H4 (cell line): Measurements from ENCODE around the gene TAF1C. TPM values are rescaled to one million over a fixed set of nuclear protein-coding genes. Genes with fewer than 3 reads are reported as not detected.
"Not testable (repeated sequence)": the region's sequence is repeated elsewhere in the genome, so short reads cannot be mapped to it uniquely, and the experiment has no call there.

Experiments
- DNase-seq: peaks from one replicate; pipeline ENCODE4 v3.0.0-alpha.2; 2015; ENCODE audit warnings: low spot score
- total RNA-seq: library from RNA; depleted of rRNA; stranded (reverse); fragments of >200 nt; shearing (Covaris generic); gene quantifications from 2 replicates; pipeline ENCODE4 v1.2.3, GENCODE V29; 2014; rRNA removed

Gene TAF1C
- 8.1 and 18.4 TPM in 2 replicates for total RNA-seq

- DNase-seq = peak; percentile 90
These were observed at the start of gene TAF1C for GRCh38 chr16:84186685-84187437. Gene TAF1C (minus strand): TSS chr16:84187057. CDS start chr16:84184988, 2,069 bp downstream.

DNA sequence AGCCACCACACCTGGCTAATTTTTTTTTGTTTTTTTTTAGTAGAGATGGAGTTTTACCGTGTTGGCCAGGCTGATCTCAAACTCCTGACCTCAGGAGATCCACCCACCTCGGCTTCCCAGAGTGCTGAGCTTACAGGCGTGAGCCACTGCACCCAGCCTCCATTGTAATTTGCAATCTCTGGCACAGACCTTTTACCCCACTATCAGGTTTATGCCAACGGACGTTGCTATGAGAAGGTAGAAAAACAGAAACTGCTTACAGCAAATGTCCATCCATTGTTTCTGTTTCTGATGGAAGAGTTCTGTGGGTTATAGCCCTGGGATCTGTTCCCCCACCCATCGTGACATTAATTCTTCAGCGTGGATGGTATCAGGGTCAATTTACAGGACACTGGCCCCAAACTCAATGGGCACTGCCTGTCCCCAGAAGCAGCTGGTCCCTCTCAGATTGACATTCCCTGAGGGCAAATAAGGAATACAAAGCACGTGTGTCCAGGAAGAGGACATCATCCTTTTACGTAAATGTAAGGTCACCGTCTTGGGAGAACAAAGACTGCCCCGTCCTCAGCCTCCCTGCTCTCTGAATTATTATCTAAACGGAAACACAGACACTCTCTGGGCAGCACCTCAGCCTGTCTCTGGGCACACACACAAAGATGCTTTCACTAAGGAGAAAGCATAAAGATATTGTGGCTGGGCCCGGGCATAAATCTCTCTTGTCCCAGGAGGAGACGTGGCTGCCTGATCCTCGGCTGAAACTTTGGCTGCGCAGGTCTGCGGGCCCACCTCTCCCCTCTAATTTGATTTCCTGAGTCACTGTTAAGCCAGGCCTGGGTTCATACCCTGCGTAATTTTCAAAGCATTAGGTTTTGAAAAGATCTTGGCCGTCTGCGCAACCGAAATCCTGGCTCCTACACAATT lies 47.7 kb upstream of the TAF1C start:
- DNase-seq = no peak

DNA sequence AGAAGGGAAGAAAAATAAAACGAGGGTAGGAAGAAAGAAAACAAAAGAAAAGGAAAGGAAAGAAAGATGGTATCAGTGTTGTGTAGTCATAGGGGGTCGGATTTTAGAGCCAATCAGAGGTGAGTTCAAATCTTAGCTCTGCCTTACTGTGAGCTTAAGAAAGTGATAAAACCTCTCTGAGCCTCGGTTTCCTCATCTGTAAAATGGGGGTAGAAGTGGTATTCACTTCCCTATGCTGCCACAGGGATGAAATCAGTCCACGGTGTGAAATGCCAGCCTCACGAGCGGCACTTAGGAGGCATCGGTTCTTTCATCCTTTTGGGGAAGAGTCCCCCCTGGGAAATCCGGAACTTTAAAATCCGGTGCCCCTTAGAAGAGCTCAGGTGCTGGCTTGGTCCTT lies 46.9 kb upstream of the TAF1C start:
- DNase-seq = no peak

- no peak for DNase-seq
These were observed 46.1 kb upstream of the TAF1C start for GRCh38 chr16:84232969-84233368.

DNA sequence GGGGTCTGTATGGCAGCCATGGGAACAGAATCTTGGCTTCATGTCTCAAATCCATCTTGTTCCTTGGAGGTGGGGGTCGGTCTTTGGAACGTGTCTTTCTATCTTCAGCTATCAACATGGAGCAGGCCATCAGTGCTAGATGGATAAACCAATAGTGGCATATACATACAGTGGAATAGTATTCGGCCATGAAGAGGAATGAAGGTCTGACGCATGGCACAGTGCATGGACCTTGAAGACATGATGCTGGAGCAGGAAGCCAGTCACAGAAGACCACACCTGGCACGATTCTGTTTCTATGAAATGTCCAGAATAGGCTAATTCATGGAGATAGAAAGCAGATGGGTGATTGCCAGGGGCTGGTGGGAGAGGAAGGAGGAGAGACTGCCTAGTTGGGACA lies 45.2 kb upstream of the TAF1C start:
- no peak for DNase-seq

DNA sequence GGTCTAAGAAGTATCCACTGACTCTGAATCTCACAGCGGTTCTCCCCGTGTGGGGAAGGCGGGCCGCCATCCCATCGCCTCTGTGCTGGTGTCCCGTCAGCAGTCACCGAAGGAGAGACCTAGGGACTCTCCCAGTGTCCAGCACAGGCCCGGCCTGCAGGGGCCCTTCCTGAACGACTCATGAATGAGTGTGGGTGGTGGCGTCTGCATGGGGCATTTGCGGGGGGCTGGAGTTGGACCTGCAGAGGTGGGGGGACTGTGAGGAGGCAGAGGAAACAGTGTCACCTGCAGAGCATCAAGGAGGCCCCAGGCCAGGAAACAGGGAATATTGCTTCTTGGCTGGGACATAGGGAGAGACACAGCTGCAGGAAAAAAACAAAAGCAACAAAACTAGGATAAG lies 42.6 kb upstream of the TAF1C start:
- DNase-seq = no peak

DNA sequence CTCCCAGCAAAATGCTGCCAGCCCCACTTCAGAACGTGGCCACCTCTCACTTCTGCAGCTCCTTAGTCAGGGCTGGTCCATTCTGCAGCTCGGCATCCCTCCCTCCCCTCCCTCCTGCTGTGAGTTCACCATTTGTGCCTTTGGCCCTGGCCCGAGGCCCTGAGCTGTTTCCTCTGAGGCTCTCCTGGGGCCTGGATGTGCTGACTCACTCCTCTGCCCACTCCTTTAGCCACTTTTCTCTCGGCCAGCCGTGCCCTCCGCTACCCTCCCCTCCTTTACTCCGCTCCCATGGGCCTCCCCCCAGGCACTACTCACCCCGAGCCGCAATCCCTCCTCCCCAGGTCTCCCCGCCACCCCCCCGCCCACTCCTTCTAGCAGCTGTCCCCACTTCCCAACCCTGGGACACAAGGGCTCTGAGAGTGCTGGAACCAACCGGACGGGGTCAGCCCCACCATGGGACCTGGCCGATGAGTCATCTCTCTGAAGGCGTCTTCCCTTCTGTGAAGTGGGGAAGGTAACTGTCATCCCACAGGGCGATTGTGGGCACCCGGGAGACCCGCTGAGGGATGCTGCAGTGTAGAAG lies 41.5 kb upstream of the TAF1C start:
- DNase-seq = peak; percentile 94

DNA sequence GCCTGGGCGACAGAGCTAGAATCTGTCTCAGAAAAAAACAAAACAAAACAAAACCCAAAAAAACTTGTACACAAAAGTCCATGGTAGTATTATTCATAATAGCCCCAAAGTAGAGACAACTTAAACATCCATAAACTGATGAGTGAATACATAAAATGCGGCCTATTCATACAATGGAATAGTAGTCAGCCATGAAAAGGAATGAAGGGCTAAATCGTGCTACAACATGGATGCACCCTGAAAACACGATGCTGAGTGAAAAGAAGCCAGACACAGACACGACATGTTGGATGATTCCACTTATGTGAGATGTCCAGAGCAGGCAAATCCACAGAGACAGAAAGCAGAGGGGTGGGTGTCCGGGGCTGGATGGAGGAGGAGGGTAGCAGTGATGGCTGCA lies 40.7 kb upstream of the TAF1C start:
- DNase-seq = no peak

DNA sequence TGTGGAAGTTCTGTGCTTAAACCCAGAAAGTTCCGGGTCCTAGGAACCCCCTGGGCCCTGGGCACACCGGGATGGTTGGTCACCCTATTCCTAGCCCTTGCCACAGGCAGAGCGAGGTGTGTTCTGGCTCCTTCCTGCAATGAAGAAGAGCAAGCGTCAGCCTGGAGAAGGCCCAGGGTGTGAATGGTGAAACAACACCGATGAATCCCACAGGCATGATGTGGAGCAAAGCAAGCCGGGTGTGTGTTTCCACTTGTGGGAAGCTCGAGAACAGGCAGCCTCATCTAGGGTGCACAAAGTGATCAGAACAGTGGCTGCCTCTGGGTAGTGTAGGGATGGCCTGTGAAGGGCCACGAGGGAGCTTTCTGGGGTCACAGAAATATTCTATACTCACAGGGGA lies 39.2 kb upstream of the TAF1C start:
- DNase-seq = no peak

GRCh38 chr16:84225571-84225970 lies 38.7 kb upstream of the TAF1C start:
- no peak for DNase-seq

- DNase-seq = no peak
These were observed 38.3 kb upstream of the TAF1C start for GRCh38 chr16:84225126-84225525.

GRCh38 chr16:84224554-84224953 lies 37.7 kb upstream of the TAF1C start:
- DNase-seq = no peak

- no peak for DNase-seq
These were observed 36.6 kb upstream of the TAF1C start for GRCh38 chr16:84223456-84223855.

DNA sequence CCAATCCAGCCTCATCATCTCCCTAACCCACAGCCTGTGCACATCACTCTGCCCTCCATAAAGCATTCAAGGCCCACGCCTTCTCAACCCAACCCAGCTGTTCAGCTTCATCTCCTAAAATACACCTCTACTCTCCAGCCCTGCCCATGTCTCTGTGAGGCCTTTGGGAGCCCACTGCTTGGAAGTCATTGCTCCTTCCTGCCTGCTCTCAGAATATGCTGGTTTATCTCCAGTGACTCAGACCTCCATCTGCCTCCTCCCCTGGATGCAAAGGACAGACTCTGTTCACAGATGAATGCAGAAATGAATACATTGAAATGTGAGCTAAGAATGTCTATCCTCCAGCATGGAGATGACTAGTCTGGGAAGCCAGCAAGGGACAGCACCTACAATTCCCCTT lies 34.0 kb upstream of the TAF1C start:
- no peak for DNase-seq

DNA sequence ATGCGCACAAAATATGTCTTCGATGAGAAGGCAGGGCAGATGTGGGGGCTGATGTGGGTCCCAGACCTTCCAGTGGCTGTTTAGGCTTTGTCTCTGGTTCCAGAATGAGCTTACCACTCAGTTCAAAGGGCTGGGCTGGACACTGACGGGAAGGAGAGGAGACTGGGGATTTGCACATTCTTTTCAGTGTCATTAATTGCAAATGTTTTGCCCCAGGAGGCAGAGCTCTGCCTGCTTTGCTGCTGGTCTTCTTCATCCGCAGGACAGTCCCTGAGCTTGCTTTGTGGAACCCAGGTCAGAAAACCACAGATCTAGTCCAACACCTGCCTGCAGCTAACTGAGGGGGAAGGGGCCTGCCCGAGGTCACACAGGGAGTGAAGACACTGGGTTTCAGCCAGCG lies 32.1 kb upstream of the TAF1C start:
- DNase-seq = no peak

DNA sequence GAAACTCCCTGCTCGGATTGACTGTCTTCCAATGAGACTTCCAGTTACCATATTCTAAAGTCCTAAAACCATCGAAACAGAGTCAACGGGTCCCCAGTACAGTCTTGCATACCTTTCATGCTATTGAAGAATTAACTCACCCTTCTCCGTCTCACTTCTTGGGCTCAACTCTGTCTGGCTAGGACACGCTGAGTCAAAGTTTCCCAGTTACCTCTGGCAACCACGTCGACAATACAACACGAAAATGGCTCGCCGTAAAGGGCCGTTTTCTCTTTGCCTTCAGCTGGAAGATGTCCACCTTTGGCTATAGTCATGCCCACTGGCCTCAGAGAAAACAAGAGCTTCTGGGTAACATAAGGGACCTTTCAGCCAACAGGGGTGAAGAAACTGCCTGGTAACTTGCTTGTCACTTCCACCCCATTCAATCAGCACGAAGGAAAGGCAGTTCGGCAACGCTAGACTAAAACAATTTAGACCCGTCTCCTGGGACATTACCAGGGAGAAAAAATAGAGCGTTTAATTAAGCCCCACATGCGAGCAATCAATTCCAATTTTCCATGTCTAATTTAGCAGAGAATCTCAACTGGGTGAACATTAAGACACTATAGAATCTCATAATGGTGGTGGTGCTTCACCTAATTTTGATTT lies 31.4 kb upstream of the TAF1C start:
- DNase-seq = no peak

DNA sequence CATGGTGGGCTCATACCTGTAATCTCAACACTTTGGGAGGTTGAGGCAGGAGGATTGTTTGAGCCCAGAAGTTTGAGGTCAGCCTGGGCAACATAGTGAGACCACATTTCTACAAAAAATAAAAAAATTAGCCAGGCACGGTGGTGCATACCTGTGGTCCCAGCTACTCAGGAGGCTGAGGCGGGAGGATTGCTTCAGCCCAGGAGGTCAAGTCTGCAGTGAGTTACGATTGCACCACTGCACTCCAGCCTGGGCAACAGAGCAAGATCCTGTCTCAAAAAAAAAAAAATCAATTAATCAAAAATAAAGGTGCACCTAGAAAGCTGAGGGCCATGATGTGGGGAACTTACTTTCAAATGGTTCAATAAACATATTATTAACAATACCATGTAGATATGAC lies 29.3 kb upstream of the TAF1C start:
- not testable (repeated sequence) for DNase-seq

- DNase-seq = no peak
These were observed 28.7 kb upstream of the TAF1C start for GRCh38 chr16:84215531-84215930.

- DNase-seq = no peak
These were observed 27.7 kb upstream of the TAF1C start for GRCh38 chr16:84214451-84215066.

GRCh38 chr16:84212631-84213030 lies 25.8 kb upstream of the TAF1C start:
- DNase-seq = no peak

GRCh38 chr16:84212154-84212553 lies 25.3 kb upstream of the TAF1C start:
- no peak for DNase-seq

DNA sequence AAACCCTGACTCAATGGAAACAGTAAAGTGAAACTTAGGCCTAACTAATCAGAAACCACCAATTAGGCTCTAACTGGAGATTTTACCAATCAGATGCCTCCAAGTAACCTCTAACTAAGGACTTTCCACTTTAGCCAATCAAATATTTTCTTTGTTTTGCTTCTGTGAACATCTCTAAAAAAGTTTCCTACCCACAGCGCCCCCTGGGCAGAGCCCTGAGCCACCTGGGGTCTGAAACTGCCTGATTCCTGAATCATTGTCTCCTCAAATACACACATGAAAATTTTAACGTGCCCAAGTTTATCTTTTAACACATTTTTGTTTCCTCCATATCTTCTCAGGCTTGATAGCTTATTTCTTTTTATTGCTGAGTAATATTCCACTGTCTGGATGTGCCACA lies 23.1 kb upstream of the TAF1C start:
- no peak for DNase-seq
